ENCODE measurements around the gene DYNC1I1. TPM values are rescaled to one million over a fixed set of nuclear protein-coding genes. Genes with fewer than 3 reads are reported as not detected.
A peak's percentile ranks its signal among the peaks of the same experiment; 100 is the strongest.

The DYNC1I1 gene
- polyA plus RNA-seq, 1 donor = 0.98 TPM

DNA sequence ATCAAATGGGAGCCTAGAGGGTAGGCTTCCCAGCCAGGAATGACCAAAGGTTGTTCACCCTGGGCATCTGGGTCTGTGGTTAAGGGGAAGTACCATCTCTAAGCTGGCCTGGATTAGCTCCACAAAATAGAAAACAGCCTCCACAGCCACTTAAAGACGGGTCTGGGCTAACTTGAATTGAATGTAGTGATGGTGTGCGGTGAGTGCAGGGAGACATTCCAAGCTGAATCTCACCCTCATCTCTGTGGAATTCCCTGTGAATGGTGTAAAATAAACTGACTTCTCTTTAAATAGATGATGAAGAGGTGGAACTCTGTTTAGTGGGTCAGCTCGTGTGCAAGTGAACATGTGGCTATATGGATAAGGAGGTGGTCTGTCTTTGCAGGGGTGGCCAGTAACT lies 251.0 kb downstream of the DYNC1I1 start:
- no peak for DNase-seq

DNA sequence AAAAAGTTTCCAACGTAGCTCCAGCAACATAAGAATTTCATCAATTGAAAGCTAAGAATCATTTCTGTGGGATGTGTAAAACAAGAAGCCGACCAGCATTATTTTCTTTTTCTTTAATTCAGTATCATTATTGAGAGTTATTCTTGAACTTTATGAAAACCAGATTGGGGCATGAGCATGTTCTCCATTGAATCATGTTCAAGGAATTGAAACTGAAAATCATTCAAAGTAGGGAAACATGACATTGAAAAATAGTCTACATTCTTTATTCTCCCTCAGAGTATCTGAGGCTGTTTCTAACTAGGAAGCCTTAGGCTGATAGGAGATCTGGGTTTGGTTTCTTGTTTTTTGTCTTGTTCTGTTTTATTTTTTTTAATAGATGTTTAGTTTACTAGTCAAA lies 253.7 kb downstream of the DYNC1I1 start:
- no peak for DNase-seq

DNA sequence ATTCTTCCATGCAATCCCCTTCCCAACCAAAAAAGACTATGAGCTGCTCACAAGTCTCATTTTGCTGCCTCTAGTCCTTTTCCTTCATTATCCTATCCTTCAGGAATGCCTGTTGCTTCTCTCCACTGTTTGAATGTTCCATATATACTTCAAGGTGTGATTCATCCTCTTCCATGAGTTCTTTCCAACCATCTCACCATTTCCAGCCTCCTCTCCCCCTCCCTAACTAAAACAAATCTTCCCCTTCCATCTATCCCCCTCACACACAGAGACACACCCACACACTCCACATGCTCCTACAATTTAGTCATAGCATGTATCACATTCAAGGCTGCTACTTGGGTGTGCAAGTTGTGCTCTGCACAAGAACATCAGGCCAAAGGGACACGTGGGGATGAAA lies 254.3 kb downstream of the DYNC1I1 start:
- no peak for DNase-seq

DNA sequence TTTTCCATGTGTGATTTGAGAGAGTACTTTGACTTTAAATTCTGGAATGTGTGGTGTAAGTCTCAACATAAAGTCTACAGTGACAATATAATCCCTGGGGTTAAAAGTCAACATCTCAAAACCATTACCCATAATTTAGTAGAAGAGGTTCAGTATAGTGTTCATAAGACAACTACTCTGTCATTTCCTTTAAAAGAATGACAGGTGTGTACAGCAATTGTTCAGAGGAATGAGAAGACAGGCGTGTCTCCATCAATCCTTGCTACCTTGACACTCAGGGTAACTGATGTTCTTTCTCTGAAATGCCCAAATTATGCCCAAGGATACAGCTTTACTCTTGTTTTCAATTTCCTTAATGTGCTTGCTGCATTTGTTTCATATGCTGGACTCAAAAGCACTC lies 256.4 kb downstream of the DYNC1I1 start:
- no peak for DNase-seq

DNA sequence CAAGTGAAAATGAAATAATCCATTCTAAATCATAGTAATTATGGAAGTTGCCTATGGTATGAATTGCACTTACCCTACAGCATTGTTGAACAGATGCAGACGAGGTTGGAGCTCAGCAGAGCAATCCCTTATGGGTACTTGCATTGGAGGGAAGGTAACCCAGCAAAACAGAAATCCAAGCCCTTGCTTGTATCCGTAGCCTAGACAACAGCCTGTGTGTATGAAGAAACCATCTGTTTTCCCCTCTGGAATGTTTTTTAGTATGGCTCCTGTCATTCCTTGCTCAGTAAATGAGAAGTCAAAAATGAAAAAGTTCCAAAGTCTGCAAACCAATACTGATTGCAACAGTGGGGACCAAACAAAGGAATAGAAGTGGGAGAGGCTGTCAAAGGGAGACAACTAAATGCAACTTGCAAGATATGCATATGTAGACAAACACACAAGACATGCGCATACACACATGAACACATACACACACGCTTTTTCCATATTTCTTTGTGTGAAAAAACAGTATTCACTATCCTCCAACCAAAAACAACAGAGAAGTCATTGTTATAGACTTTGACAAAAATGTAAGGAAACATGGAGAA lies 260.8 kb downstream of the DYNC1I1 start:
- DNase-seq = no peak

DNA sequence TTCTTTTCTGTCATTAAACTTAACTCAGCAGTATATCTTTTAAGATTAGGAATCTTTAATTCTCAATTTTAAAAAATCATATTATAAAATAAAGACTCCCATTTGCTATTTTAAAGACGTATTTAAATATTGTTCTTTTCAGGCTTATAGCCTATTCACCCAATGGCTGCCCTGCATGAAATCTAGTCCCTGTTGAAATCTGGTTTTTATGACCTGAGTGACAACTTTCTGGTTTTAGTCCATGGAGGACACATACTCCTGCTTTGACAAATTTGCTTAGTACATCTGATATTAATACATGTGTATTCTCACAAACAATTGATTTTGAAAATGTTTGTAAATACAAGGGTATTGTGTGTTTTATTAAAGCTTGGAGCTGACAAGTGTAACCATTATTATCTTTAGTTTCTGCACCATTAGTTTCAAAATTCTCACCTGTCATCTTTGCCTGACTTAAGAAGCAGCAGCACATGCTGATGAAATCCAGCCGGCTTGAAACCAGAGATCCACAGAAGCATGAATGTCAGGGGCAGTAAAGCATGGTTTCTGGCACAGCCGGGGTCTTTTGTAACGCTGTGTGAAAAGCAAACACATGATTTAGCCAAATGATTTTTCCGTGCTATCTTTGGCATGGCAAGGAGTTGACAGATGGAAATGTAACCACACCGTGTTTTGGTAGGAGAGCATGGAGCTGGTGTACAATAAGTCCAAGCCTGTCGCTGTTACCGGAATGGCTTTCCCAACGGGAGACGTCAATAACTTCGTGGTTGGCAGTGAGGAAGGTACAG lies 262.8 kb downstream of the DYNC1I1 start:
- DNase-seq = no peak

DNA sequence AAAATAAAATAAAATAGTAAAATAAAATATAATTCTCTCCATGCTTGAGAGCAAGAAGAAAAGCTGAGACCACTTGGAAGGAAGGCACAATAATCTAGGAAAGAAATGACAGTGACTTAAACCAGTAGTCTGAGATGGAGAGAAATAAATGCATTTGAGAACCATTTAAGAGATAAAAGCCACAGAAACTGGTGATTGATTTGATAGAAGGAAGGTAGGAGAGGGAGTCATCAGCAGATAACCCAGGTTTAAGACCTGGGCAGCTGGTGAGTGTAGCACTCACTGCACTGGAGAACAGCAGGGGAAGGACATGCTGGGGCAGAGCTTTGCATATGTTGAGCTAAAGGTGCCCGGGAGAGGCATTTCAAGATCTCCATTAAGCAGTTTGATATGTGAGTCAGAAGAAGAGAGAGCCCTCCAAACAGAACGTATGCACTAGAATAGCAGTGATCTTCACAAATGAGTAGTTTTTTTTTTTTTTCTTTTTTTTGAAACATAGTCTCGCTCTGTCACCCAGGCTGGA lies 268.0 kb downstream of the DYNC1I1 start:
- DNase-seq = no peak

DNA sequence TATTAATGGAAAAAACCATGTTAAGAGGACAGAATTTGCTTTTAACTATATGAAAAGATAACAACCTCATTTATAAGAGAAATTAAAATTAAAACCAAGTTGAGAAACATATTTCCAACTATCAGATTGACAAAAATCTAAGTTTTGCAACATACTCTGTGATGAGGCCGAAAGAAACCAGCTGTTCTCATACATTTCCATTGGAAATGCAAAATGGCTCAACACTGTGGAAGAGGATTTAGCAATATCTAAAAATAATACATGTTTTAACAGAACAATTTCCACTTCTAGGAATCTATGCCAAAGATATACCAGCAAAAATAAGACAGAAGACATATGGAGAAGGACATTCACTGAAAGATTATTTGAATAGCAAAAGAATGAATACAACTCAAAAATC lies 268.8 kb downstream of the DYNC1I1 start:
- DNase-seq = no peak

DNA sequence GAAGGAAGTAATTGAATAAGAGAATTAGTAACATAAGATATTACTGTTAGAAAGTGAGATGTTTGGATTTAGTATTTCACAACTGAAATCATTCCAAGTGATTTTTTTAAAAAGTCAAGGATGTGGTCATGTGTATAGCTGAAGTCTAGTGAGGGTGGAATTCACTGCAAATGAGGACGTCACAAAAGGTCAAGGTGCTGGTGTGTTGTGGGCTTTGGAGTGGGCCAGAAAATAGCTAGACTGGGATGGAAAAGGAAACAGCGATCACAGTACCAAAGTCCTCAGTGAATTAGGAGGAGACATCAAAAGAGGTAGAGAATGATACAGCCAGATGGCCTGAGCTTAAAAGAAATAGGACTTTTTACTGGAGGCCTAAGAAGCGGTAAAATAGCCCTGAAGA lies 272.8 kb downstream of the DYNC1I1 start:
- no peak for DNase-seq

DNA sequence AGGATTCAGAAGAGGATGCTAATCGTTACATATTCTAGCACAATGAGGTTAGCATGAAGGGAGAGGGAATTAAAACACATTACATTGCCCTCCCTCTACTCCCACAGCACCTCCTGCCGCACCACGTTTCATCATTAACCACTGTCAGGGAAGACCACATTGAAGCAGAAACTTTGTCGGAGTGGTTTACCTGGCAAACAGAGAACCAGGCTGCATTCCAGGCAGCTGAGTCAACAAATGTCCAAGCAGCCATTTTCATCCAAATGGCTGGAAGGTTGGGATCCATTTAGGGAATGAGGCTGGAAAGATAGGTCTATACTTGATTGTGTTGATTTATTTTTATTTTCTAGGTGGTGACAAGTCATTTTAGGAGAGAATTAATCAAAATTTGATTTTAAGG lies 273.6 kb downstream of the DYNC1I1 start:
- DNase-seq = no peak

DNA sequence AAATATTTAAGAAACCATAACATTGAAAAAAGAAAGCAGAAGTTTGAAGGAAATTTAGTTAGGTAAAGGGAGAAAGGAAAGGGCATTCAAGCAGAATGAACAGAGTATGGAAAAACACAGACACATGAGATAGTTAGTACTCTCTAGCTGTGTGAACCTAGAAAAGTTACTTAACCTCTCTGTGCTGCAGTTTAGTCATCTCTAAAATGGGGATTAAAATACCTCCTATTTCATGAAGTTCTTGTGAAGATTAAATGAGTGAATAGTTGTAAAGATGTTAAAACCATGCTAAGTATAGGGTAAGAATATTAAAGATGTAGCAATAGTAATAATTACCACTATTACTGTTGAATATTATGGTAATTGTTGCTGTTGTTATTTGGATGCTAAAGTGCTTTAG lies 279.9 kb downstream of the DYNC1I1 start:
- no peak for DNase-seq

DNA sequence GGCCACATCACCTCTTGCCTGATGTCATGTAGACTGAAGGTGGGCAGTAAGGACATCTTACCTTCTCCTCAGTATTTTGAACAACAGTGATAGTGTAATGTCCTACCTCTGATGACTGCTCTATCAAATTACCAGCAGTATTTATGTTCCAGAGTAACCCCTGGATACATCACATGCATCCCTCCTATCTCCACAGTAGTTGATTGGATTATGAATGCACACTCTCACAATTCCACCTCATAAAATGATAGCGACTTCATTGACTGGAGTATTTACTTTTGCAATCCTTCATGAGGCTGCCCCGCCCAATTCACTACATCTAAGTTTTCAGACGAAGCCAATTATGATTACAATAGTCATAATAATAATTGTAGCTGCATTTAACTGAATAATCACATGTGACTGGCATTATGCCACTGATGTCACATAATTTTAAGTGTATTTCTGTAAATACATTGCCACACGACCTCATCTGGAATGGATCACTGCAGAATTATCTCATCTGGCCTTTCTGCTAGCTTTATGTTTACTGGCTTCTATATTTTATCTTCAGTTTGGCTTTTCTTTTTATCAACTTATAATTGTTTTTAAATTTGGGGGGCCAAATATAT lies 280.6 kb downstream of the DYNC1I1 start:
- no peak for DNase-seq

DNA sequence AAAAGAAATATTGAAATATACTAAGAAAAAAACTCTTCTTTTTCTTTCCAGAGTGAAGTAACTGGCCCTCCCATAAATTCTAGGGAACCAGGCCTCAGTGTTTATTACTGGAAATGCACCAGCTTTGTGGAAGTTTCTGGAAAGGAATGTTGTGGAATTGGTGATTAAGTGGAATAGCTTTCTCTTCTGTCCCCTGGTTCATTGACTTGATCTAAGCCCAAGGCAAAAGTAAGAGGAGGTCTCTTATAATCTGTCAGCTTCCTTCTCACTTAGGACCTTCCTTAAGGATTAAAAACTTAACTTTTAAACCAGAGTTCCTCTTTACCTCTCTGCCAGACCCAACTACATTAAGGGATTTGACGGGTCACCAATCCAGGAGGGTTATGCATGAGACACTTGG lies 283.4 kb downstream of the DYNC1I1 start:
- no peak for DNase-seq

DNA sequence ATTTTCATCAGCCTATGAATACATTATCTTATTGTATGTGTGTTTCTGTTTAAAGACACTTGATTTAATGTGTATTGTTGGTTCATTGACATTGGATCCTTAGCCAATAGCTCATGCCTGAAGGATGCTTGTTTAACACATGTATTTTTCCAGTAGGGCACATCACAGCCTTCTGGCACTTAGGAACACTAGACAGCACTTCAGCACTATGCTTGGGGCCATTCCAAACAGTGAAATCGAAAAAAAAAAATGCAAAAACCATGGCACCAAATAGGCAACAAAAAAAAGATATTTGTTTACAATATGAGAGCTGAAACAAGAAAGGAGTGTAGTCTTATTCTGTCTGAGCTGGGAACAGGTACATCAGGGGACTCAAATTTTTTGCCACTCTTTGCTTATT lies 286.7 kb downstream of the DYNC1I1 start:
- DNase-seq = no peak

DNA sequence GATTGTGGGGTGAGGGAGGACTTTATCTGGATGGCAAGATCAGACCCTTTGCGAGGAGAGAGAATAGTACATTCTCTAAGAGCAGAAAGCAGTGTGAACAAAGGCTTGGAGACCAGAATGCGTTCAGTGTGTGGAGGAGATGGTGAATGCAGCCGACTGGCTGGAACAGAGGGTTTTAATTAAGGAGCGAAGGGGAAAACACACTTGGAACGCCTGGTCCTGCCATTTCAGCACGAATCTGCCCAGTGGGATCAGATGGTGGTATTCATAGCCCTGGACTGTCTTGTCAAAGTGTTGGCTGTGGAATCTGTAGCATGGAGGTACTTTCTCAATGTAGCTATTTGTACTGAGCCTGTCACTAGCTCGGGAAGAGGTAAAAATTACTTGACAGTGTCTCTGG lies 288.7 kb downstream of the DYNC1I1 start:
- no peak for DNase-seq

DNA sequence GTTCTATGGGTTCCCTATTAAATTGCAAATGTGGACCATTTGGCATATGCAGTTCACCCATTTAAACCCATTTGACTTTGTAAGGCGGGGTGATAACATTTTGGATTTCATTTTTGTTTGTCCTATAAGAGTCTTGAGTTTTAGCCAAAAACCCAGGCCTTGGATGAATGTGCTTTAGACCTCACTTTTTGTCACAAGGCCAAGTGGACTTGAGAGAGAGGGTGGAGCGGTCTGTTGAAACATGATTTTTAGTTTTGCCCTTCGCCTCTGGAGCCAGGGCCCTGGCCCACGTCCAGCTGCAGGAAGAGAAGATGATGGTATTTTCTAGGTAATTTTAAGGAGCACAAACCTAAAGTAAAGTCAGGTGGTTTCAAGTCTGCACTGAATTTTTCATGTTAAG lies 289.5 kb downstream of the DYNC1I1 start:
- DNase-seq = peak; percentile 30

DNA sequence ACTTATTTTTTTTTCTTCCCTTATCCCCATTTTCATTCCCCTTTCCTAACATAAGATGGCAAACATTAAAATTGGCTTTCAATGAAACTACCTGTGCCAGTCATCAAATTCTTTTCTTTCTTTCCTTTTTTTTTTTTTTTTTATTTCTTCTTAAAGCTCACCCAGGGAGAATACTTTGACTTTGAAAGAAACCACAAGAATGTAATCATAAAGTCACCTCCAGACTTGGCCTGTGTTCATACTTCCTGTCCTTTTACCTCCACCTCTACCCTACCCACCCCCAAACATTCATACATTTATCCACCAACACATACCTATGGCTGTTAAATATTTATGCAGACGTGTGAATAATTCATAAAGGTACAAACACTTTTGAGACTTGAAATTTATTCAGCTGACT lies 295.0 kb downstream of the DYNC1I1 start:
- DNase-seq = no peak

DNA sequence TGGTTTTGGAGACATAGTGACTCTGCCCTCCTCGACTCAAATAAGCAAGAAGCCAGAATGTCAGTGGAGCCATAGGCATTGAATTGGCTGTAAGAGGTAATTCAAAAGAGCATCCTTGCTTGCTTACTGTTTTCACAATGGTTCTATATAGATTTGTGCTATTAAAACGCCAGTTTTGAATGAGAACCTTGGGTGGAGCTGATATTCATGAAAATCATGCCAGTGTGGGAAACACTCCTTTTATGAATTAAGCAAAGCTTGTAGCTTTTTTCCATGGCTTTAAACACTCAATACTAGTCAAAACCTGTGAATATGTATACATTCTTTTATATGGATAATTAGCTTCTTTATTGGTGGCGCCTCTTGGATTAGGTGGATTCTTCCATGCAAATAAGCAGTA lies 297.0 kb downstream of the DYNC1I1 start:
- DNase-seq = no peak

DNA sequence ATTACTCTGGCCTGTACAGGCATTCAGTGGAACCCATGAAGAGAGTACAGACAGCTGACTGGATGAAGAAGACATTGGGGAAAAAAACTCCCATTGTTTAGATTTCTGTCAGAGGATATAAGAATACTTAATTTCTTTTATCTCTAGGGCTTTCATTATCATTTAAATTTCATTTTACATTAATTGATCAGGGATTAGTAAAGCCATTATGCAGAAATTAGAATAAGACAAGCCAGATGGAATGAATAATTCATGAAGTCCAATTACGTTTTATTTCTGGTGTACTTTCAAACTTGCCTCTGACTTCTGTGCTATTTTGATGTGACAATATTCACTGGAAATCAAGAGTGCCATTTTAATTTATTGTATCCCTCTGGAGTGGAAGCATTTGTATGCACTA lies 302.5 kb downstream of the DYNC1I1 start:
- DNase-seq = no peak

DNA sequence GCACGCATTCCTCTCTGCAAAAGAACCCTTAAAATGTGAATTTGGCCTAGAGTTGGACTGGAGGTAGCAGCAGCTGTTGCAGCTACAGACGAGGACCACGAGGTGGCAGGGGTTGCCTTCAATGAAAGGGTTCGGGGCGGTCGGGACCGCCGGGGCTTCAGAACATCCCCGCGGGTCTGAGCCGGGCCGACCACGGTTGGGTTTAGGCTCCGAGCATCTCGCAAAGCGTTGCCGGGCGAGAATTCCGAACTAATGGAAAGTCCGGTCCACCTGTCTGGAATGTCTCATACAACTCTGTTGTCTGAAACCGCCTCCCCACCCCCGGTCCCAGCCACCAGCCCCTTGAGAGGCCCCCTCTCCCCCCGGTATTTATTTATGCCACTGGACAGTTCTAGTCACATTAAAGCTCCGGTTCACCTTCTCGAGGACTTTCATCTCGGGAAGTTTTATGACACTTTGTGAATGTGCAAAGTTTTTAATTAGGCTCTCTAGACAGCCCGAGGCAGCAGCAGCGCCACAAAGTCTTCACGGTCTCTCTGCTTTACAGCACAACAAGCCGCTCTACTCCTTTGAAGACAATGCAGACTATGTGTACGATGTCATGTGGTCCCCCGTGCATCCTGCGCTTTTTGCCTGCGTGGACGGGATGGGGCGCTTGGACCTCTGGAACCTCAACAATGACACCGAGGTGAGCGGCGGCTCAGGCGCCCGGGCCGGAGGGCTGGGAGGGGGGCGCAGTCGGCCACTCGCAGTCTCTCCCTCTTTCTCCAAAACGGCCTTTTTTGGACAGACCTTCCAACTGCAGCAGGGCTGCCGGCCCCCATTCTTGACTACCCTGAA lies 303.4 kb downstream of the DYNC1I1 start:
- peak; percentile 47 for DNase-seq

DNA sequence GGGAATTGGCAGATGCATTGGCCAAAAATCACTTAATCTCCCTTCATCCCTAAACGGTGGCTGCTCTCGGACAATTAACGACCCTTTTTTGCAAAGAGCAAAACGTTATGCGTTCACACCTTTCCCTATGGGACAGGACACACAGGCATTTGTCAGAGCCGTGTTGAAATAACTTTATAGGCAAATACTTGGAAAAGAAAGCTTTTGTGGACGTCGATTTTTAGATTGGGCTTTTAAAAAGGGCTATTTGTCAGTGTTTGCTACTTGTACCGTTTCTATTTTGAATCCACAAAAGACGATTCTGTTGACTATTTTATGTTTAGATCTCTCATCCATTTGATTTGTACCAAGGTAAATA lies 304.0 kb downstream of the DYNC1I1 start:
- no peak for DNase-seq

DNA sequence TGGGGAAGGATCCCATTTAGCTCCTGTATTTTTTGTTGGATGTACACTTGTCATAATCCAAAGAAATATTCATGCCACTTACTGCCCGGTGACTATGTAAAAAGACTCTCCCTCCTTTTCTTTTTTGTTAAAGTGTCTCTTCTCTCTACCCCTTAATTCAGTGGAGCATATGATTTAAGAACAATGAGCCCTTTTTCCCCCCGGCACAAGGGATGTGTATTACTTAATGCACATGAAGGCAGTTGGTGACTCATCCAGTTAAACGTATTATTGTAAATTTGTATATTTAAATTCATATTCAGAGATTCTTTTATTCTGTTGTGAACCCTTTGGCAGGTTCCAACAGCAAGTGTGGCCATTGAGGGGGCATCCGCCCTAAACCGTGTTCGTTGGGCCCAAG lies 307.7 kb downstream of the DYNC1I1 start:
- no peak for DNase-seq
